HuH-7.5 (cell line): ENCODE data around the gene RFPL2.

Experiments used
- DNase-seq: peaks from one replicate; pipeline ENCODE4 v3.0.0; 2011; ENCODE audit warnings: low spot score

The RFPL2 gene

GRCh38 chr22:32204856-32205722, at the start of gene RFPL2:
Gene RFPL2 (minus strand): TSS chr22:32205073. CDS start chr22:32202451, 2,622 bp downstream.
- DNase-seq: peak; percentile 72

- DNase-seq: no peak
Observed at GRCh38 chr22:32249231-32249630, 44.4 kb upstream of the RFPL2 start.

DNA sequence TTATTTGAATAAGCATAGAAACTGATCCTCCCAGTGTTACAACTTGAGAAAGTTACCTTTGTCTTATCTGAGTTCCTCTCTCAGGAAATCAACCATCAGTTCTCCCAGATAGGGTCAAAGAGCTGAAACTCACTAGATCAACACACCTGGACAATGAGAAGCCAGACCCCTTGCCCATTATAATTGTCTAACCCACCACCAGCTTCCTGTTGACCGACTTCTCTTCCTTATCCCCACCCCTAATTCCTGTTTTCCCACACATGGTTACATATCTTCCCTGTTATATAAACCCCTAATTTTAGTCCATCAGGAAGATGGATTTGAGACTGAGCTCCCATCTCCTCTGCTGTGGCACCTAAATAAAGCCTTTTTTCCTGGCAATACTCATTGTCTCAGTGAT, 43.4 kb upstream of the RFPL2 start:
- DNase-seq: no peak

- no peak for DNase-seq
Observed at GRCh38 chr22:32246166-32246565, 41.3 kb upstream of the RFPL2 start.

GRCh38 chr22:32245042-32245441, 40.2 kb upstream of the RFPL2 start:
- peak; percentile 33 for DNase-seq

GRCh38 chr22:32244547-32244946, 39.7 kb upstream of the RFPL2 start:
- no peak for DNase-seq

GRCh38 chr22:32240461-32240860, 35.6 kb upstream of the RFPL2 start:
- DNase-seq: no peak

DNA sequence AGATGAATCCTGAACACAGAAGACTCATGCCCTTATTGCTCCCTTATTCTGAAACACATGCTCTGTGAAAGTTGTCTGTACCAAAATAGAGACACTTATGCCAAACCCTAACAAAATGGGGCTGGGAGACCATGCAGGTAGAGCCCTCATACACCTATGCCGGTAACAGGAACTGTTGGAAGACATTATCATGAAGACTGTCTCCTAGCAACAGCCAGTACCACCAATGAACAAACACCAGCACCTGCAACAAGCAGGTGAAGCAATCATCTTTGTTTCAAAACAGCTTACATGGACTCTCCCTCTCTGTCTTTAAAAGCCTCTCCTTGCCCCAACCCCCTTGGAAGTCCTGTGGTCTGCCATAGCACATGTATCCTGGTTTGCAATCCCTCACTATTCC, 33.0 kb upstream of the RFPL2 start:
- no peak for DNase-seq

DNA sequence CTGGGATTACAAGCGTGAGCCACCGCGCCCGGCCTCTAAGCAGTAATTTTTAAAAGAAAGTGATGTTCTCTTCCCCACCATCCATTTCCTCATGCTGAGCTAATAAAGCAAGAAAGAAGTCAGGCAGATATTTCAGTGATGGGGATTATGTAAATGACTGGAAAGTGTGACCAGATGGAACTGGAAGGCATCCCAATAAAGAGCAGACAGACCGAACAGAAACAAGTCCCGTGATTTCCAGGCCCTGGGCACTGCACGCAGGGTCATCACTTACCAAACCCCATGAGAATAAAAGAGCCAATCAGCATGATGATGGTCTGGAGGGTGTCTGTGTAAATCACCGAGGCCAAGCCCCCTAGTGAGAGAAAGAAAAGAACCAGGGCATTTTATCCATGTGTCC, 32.1 kb upstream of the RFPL2 start:
- no peak for DNase-seq

- DNase-seq: no peak
Observed at GRCh38 chr22:32233091-32233490, 28.2 kb upstream of the RFPL2 start.

- DNase-seq: no peak
Observed at GRCh38 chr22:32232191-32232830, 27.4 kb upstream of the RFPL2 start.

DNA sequence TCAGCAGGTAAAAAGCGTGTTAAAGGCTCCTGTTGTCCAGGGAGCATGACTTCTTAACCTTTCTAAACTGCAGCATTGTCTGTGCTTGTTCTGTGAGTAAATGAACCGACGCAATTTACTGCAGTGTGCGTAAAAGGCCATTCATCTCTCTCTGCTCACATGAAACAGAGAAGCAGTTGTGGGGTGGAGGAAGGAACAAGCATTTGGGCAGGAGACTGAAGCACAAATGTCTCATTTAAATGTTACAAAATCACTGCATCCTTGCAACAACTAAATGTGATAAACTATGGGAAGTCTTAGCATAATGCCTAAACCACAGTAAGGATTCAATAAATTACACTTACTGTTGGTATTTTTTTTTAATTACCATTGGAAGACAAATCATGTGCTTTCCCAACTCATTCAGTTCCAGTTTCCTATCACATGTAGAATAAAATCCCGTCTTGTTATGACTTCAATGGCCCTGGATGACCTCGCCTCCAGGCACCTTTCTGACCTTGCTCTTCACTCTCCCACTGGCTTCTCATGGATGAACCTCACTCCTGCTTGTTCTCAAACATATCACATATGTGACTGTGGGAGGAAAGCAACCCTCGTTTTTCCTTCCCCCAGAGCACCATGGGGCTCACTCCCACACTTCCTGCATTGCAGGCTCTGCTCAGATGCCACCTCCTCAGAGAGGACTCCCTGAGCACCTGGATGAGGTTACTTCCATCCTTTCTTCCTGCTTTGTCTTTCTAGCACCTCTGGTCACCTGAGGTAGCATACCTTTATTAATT, 21.6 kb upstream of the RFPL2 start:
- no peak for DNase-seq

DNA sequence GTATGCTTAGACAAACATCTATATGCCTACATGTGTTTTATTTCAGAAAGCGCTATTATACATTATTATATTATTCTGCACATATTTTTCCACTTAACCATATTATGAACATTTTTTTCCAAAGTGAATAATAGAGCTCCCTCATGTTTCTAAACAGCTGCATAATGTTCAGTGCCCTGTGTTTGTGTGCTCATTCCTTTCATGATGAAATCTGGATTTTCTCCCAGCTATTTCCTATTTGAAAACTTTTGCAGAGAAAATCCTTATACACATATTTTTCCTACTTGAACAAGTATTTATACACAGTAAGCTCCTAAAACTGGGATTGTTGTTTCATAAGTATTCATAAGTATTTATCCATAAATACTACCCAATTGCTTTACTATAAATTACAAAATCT, 18.1 kb upstream of the RFPL2 start:
- DNase-seq: no peak

DNA sequence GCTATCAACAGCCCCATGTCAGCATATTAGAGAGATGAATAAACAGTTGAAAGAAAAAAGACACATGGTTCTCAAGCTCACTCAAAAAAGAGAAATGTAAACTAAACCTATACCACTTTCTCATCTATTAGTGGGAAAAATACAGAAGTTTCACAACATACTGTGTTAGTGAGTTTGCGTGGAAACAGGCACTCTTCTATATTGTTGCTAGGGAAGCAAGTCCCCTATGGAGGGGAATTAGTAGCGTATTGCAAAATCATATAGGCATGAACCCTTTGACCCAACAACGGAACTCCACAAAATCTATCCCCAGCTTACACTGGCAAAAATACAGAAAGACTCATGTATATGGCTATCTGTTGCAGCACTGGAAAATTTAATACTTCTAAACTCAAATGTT, 14.2 kb upstream of the RFPL2 start:
- DNase-seq: no peak

DNA sequence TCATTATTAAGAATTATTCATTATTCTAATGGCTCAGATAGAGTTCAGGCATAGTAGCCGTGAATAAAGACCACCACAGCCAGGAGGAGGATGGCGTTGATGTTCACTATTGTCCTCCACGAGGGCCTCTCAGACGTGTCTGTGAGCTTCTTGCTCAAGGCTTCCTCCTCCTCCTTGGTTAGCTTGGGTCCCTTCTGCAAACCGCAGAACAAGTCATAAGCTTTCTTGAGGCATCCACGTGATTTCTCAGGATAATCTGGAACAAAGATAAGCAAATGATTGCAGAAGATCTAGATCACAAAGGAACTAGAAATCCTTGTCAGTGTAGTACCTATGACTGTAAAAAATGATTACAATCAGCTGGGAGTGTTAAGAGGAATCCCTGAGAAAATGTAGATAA, 13.6 kb upstream of the RFPL2 start:
- DNase-seq: no peak

DNA sequence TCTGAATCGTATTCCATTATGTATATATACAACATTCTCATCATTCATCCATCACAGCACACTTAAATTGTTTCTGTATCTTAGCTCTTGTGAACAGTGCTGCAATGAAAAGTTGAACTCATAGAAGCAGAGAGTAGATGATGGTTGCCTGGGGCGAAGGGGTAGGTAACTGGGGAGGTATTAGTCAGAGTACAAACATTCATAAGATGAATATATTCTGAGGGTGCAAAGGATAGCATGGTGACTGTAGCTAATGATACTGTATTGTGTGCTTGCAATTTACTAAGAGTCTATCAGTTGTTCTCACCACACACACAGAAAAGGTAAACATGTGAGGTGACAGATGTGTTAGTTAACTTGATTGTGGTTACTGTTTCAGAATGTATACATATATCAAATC, 12.6 kb upstream of the RFPL2 start:
- DNase-seq: no peak

DNA sequence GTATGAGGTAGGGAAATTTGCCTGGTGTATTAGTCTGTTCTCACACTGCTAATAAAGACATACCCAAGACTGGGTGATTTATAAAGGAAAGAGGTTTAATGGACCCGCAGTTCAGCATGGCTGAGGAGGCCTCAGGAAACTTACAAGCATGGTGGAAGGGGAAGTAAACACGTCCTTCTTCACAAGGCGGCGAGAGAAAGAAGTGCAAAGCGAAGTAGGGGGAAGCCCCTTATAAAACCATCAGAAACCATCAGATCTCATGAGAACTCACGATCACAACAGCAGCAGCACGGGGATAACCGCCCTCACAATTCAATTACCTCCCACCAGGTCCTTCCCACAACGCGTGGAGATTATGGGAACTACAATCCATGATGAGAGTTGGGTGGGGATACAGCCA, 12.0 kb upstream of the RFPL2 start:
- no peak for DNase-seq

- DNase-seq: no peak
Observed at GRCh38 chr22:32211011-32211410, 6.1 kb upstream of the RFPL2 start.

GRCh38 chr22:32208681-32209080, 3.8 kb upstream of the RFPL2 start:
- no peak for DNase-seq

- no peak for DNase-seq
Observed at GRCh38 chr22:32207971-32208480, 3.2 kb upstream of the RFPL2 start.

GRCh38 chr22:32206774-32207758, 2.2 kb upstream of the RFPL2 start:
- DNase-seq: peak; percentile 34
